ENCODE measurements around the gene ARFGEF2.

- TF ChIP-seq CTCF (IDR thresholded peaks at IDR 0.05; ENCODE audit: borderline replicate concordance, extremely low read depth, low read length, poor library complexity, severe bottlenecking): no peak
- no peak for TF ChIP-seq EZH2 (IDR thresholded peaks at IDR 0.05; ENCODE audit: borderline replicate concordance, low read depth, low read length, severe bottlenecking)
Observed at GRCh38 chr20:48919336-48919881, 2.1 kb upstream of the ARFGEF2 start.
